Loucy (cell line): ENCODE data around the gene TRIM15.
A peak's percentile ranks its signal among the peaks of the same experiment; 100 is the strongest.

Source experiments
- H2AFZ ChIP-seq: fragments of 200-600 bp; sonication (generic); 2 replicates; pipeline ENCODE4 v1.6.0; 2016; ENCODE audit warnings: antibody characterized with exemption, mild to moderate bottlenecking, low read length, moderate library complexity
- H3F3A ChIP-seq: fragments of 200-600 bp; 2 replicates; pipeline ENCODE4 v1.6.0; 2016; ENCODE audit warnings: antibody characterized with exemption, low read depth, mild to moderate bottlenecking
- H3K27me3 ChIP-seq: fragments of 200-600 bp; sonication (generic); 2 replicates; pipeline ENCODE4 v1.6.1; 2014; ENCODE audit warnings: low read length, mild to moderate bottlenecking; ENCODE audit not compliant: insufficient read depth, poor library complexity, severe bottlenecking
- H3K36me3 ChIP-seq: fragments of 200-600 bp; sonication (generic); 2 replicates; pipeline ENCODE4 v1.6.1; 2016; ENCODE audit warnings: low read length; ENCODE audit not compliant: insufficient read depth
- H3K4me1 ChIP-seq: fragments of 200-600 bp; sonication (generic); 2 replicates; pipeline ENCODE4 v1.5.1; 2014; ENCODE audit warnings: low read length, mild to moderate bottlenecking; ENCODE audit not compliant: insufficient read depth, poor library complexity, severe bottlenecking
- H3K4me2 ChIP-seq: fragments of 200-600 bp; sonication (generic); 2 replicates; pipeline ENCODE4 v1.6.0; 2014; ENCODE audit warnings: antibody characterized with exemption, low read length, low read depth, mild to moderate bottlenecking; ENCODE audit not compliant: poor library complexity, severe bottlenecking
- H3K4me3 ChIP-seq: fragments of 200-600 bp; sonication (generic); 2 replicates; pipeline ENCODE4 v1.5.1; 2014; ENCODE audit warnings: low read length, mild to moderate bottlenecking, mixed read lengths; ENCODE audit not compliant: poor library complexity, severe bottlenecking
- H3K79me2 ChIP-seq: fragments of 200-600 bp; sonication (generic); 2 replicates; pipeline ENCODE4 v1.6.1; 2014; ENCODE audit warnings: low read length; ENCODE audit not compliant: insufficient read depth
- H3K9ac ChIP-seq: fragments of 200-600 bp; sonication (generic); 2 replicates; pipeline ENCODE4 v1.6.0; 2014; ENCODE audit warnings: mild to moderate bottlenecking, low read depth, low read length, moderate library complexity; ENCODE audit not compliant: poor library complexity, severe bottlenecking
- H3K9me2 ChIP-seq: fragments of 200-600 bp; sonication (generic); replicated peaks from 2 replicates; pipeline ENCODE4 v1.6.1; 2016; ENCODE audit warnings: low read depth, low read length, mixed read lengths
- H3K9me3 ChIP-seq: fragments of 200-600 bp; sonication (generic); 2 replicates; pipeline ENCODE4 v1.6.1; 2014; ENCODE audit warnings: mild to moderate bottlenecking, antibody characterized with exemption, low read length, low read depth; ENCODE audit not compliant: insufficient read depth
- H4K20me1 ChIP-seq: fragments of 200-600 bp; sonication (generic); 2 replicates; pipeline ENCODE4 v1.6.0; 2014; ENCODE audit warnings: antibody characterized with exemption, low read length, mild to moderate bottlenecking; ENCODE audit not compliant: insufficient read depth, poor library complexity, severe bottlenecking
- EZH2phosphoT487 ChIP-seq: fragments of 200-600 bp; IDR thresholded peaks from 2 replicates; pipeline ENCODE4 v1.6.1; 2018; ENCODE audit warnings: antibody characterized with exemption, mild to moderate bottlenecking, moderate library complexity, borderline replicate concordance
- TF ChIP-seq, protein P1 (sequence below): fragments of 200-600 bp; sonication (generic); conservative IDR thresholded peaks from 2 replicates; pipeline ENCODE4 v1.5.1; 2014; ENCODE audit warnings: mild to moderate bottlenecking, antibody characterized with exemption, low read length

Gene TRIM15

GRCh38 chr6:30157999-30158398 is 5.3 kb upstream of the TRIM15 start:
- H3K36me3 ChIP-seq = no peaks in the 10 kb centered on the region
- no peaks in the 10 kb centered on the region for H3K27me3 ChIP-seq
- H3K79me2 ChIP-seq = no peaks in the 10 kb centered on the region
- H3K4me3 ChIP-seq = no peak overlapping the region
- H4K20me1 ChIP-seq = no peaks in the 10 kb centered on the region
- no peaks in the 10 kb centered on the region for H3K9me2 ChIP-seq
- H3K9ac ChIP-seq = no peak overlapping the region
- H2AFZ ChIP-seq = peak overlapping the region; percentile 42
- H3K9me3 ChIP-seq = no peaks in the 10 kb centered on the region
- peaks cover 23% of the 10 kb centered on the region for H3K4me1 ChIP-seq
- TF ChIP-seq EZH2phosphoT487 = no peak
- TF ChIP-seq, protein P1, sequence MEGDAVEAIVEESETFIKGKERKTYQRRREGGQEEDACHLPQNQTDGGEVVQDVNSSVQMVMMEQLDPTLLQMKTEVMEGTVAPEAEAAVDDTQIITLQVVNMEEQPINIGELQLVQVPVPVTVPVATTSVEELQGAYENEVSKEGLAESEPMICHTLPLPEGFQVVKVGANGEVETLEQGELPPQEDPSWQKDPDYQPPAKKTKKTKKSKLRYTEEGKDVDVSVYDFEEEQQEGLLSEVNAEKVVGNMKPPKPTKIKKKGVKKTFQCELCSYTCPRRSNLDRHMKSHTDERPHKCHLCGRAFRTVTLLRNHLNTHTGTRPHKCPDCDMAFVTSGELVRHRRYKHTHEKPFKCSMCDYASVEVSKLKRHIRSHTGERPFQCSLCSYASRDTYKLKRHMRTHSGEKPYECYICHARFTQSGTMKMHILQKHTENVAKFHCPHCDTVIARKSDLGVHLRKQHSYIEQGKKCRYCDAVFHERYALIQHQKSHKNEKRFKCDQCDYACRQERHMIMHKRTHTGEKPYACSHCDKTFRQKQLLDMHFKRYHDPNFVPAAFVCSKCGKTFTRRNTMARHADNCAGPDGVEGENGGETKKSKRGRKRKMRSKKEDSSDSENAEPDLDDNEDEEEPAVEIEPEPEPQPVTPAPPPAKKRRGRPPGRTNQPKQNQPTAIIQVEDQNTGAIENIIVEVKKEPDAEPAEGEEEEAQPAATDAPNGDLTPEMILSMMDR = no peak
- H3F3A ChIP-seq = no peaks in the 10 kb centered on the region
- H3K4me2 ChIP-seq = peak overlapping the region; percentile 4

DNA sequence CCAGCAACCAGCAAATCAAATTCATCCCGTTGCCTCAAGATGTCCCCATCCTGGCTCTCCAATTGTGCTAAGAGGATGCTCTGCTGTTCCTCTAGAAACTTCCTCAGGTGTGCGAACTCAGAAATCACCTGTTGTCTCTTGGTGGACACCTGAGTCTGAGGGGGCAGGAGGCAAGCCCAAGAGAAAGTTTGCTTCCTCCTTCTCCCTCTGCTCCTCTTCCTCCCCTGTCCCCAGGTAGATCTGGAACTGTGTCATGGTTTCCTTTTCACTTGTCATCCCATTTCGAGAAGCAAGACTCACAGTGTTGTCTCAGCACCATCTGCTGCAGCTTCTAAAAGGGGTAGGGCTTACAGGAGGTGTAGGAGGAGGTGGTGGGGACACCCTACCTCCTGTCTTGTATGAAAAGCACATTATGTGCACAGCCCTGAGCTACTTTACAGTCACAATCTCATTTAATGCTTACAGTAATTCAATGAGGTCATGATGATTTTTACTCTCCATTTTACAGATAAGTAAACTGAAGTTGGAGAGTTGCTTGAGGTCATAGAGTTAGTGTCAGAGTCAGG is 4.8 kb upstream of the TRIM15 start:
- Histone ChIP-seq H3K4me2 (no peak overlapping the region), H3K27me3 (no peaks in the 10 kb centered on the region), H3K4me3 (no peak overlapping the region)

GRCh38 chr6:30160008-30160784 is 3.1 kb upstream of the TRIM15 start:
- Histone ChIP-seq H3F3A (no peaks in the 10 kb centered on the region), H3K4me1 (peaks cover 34% of the 10 kb centered on the region), H3K9me2 (no peaks in the 10 kb centered on the region), H3K36me3 (no peaks in the 10 kb centered on the region), H3K9ac (no peak overlapping the region), H3K79me2 (no peaks in the 10 kb centered on the region), H3K27me3 (no peaks in the 10 kb centered on the region), H2AFZ (no peak overlapping the region), H4K20me1 (no peaks in the 10 kb centered on the region), H3K4me3 (no peak overlapping the region), H3K4me2 (no peak overlapping the region), H3K9me3 (no peaks in the 10 kb centered on the region)
- no peak for TF ChIP-seq EZH2phosphoT487
- TF ChIP-seq, protein P1 = no peak

More for the DNA sequence above, 4.8 kb upstream of the TRIM15 start:
- no peak for TF ChIP-seq EZH2phosphoT487
- TF ChIP-seq, protein P1 = no peak
- Histone ChIP-seq H4K20me1 (no peaks in the 10 kb centered on the region), H3K36me3 (no peaks in the 10 kb centered on the region), H3K9ac (no peak overlapping the region), H3K4me1 (peaks cover 23% of the 10 kb centered on the region), H2AFZ (no peak overlapping the region), H3K9me3 (no peaks in the 10 kb centered on the region), H3K9me2 (no peaks in the 10 kb centered on the region), H3F3A (no peaks in the 10 kb centered on the region), H3K79me2 (no peaks in the 10 kb centered on the region)
